GM23338 (cell line): ENCODE measurements around the gene SF3B2. TPM values are rescaled to one million over a fixed set of nuclear protein-coding genes. Genes with fewer than 3 reads are reported as not detected.

Experiments
- ATAC-seq: fragments of 200-7000 bp; cut with Tn5 transposase; 3 replicates; pipeline ENCODE4 v1.9.1; 2020
- DNase-seq: peaks from one replicate; pipeline ENCODE4 v3.0.0-alpha.2; 2015; ENCODE audit warnings: low spot score
- H2AFZ ChIP-seq: fragments of 200-600 bp; sonication (generic); 2 replicates; pipeline ENCODE4 v1.8.0; 2016; ENCODE audit warnings: antibody characterized with exemption, mild to moderate bottlenecking, moderate library complexity
- H3F3A ChIP-seq: fragments of 200-600 bp; sonication (generic); replicated peaks from 2 replicates; pipeline ENCODE4 v1.8.0; 2017; ENCODE audit warnings: antibody characterized with exemption, mixed run types, low read depth
- H3K27ac ChIP-seq: fragments of 200-600 bp; sonication (generic); 2 replicates; pipeline ENCODE4 v1.6.1; 2016; ENCODE audit warnings: low read depth
- H3K27me3 ChIP-seq: fragments of 200-600 bp; sonication (generic); 2 replicates; pipeline ENCODE4 v1.8.0; 2016; ENCODE audit warnings: mild to moderate bottlenecking, mixed run types, moderate library complexity; ENCODE audit not compliant: insufficient read depth
- H3K36me3 ChIP-seq: fragments of 200-600 bp; sonication (generic); 2 replicates; pipeline ENCODE4 v1.8.0; 2016; ENCODE audit warnings: mild to moderate bottlenecking; ENCODE audit not compliant: insufficient read depth
- H3K4me1 ChIP-seq: fragments of 200-600 bp; sonication (generic); 2 replicates; pipeline ENCODE4 v1.8.0; 2016; ENCODE audit warnings: mild to moderate bottlenecking, moderate library complexity; ENCODE audit not compliant: insufficient read depth
- H3K4me2 ChIP-seq: fragments of 200-600 bp; sonication (generic); 2 replicates; pipeline ENCODE4 v1.7.1; 2017; ENCODE audit warnings: mixed run types
- H3K4me3 ChIP-seq: fragments of 200-600 bp; sonication (generic); 2 replicates; pipeline ENCODE4 v1.6.1; 2016; ENCODE audit warnings: mixed run types
- H3K79me2 ChIP-seq: fragments of 200-600 bp; sonication (generic); replicated peaks from 2 replicates; pipeline ENCODE4 v1.8.0; 2017; ENCODE audit warnings: mild to moderate bottlenecking; ENCODE audit not compliant: insufficient read depth
- H3K9me2 ChIP-seq: fragments of 200-600 bp; sonication (generic); 2 replicates; pipeline ENCODE4 v1.8.0; 2017; ENCODE audit not compliant: insufficient read depth
- H4K20me1 ChIP-seq: fragments of 200-600 bp; sonication (generic); replicated peaks from 2 replicates; pipeline ENCODE4 v1.8.0; 2017; ENCODE audit warnings: mild to moderate bottlenecking; ENCODE audit not compliant: insufficient read depth
- H3K27ac Mint-ChIP-seq: 2 replicates; pipeline ENCODE4 v1.8.0; 2020; ENCODE audit warnings: inconsistent platforms, mild to moderate bottlenecking, moderate library complexity, mixed read lengths
- H3K27me3 Mint-ChIP-seq: 3 replicates; pipeline ENCODE4 v1.8.0; 2022; ENCODE audit warnings: low read depth, mild to moderate bottlenecking, moderate library complexity, mixed read lengths, inconsistent platforms; ENCODE audit not compliant: insufficient read depth, poor library complexity
- H3K36me3 Mint-ChIP-seq: 3 replicates; pipeline ENCODE4 v1.8.0; 2021; ENCODE audit warnings: low read depth, mild to moderate bottlenecking, inconsistent platforms, moderate library complexity, mixed read lengths
- H3K4me1 Mint-ChIP-seq: 3 replicates; pipeline ENCODE4 v1.8.0; 2020; ENCODE audit warnings: mild to moderate bottlenecking, inconsistent platforms, mixed read lengths
- H3K4me3 Mint-ChIP-seq: 3 replicates; pipeline ENCODE4 v1.8.0; 2021; ENCODE audit warnings: moderate library complexity, mild to moderate bottlenecking, inconsistent platforms, mixed read lengths
- H3K9me3 Mint-ChIP-seq: 3 replicates; pipeline ENCODE4 v1.8.0; 2020; ENCODE audit warnings: moderate library complexity, mild to moderate bottlenecking, inconsistent platforms, mixed read lengths
- CREB1 ChIP-seq: fragments of 250-450 bp; sonication (Bioruptor Pico); IDR thresholded peaks from 2 replicates; pipeline ENCODE4 v1.5.0; 2020; ENCODE audit warnings: low read depth, mild to moderate bottlenecking, moderate library complexity
- CTCF ChIP-seq, 2 experiments: fragments of 200-600 bp in 1 of 2; sonication (generic) in 1 of 2; conservative IDR thresholded peaks; 2 replicates each; pipeline versions ENCODE4 v1.5.1 to v1.6.1; 2016 to 2017; ENCODE audit warnings: antibody characterized with exemption in 2 of 2, low read depth in 2 of 2, mild to moderate bottlenecking in 2 of 2, moderate library complexity in 1 of 2
- EZH2 ChIP-seq: fragments of 200-600 bp; sonication (generic); IDR thresholded peaks from one replicate; pipeline ENCODE4 v1.8.0; 2017; ENCODE audit warnings: antibody characterized with exemption, mild to moderate bottlenecking, low read depth; ENCODE audit not compliant: unreplicated experiment
- EZH2phosphoT487 ChIP-seq: fragments of 200-600 bp; sonication (generic); IDR thresholded peaks from one replicate; pipeline ENCODE4 v1.8.1; 2018; ENCODE audit warnings: antibody characterized with exemption; ENCODE audit not compliant: unreplicated experiment
- JUNB ChIP-seq: IDR thresholded peaks from one replicate; pipeline ENCODE4 v1.6.1; 2016; ENCODE audit warnings: antibody characterized with exemption; ENCODE audit not compliant: unreplicated experiment
- NANOG ChIP-seq: IDR thresholded peaks from 2 replicates; pipeline ENCODE4 v1.6.1; 2016; ENCODE audit warnings: antibody characterized with exemption, borderline replicate concordance
- POLR2AphosphoS5 ChIP-seq: IDR thresholded peaks from 2 replicates; pipeline ENCODE4 v1.6.1; 2016; ENCODE audit warnings: antibody characterized with exemption, low read depth
- REST ChIP-seq: IDR thresholded peaks from one replicate; pipeline ENCODE4 v1.6.1; 2018; ENCODE audit warnings: antibody characterized with exemption; ENCODE audit not compliant: unreplicated experiment
- STAT1 ChIP-seq: IDR thresholded peaks from one replicate; pipeline ENCODE4 v1.6.1; 2016; ENCODE audit warnings: antibody characterized with exemption; ENCODE audit not compliant: unreplicated experiment
- ZNF114 ChIP-seq: fragments of 250-450 bp; sonication (Bioruptor Pico); IDR thresholded peaks from 2 replicates; pipeline ENCODE4 v1.5.0; 2020; ENCODE audit warnings: mild to moderate bottlenecking, moderate library complexity
- ZNF331 ChIP-seq: fragments of 250-450 bp; sonication (Bioruptor Pico); IDR thresholded peaks from 2 replicates; pipeline ENCODE4 v1.5.0; 2020; ENCODE audit warnings: low read depth, mild to moderate bottlenecking, moderate library complexity
- polyA plus RNA-seq: library from polyadenylated mRNA; unstranded; fragments of >200 nt; fragmentation: Nextera tagmentation; extraction: Ambion mirVana; gene quantifications from 2 replicates; pipeline ENCODE4 v1.2.1, GENCODE V29; 2016
- total RNA-seq: library from RNA; depleted of rRNA; stranded (reverse); fragments of >200 nt; shearing (Covaris generic); gene quantifications from 2 replicates; pipeline ENCODE4 v1.2.3, GENCODE V29; 2014
- TF ChIP-seq, protein P1 (sequence below): fragments of 250-450 bp; sonication (Bioruptor Pico); IDR thresholded peaks from 2 replicates; pipeline ENCODE4 v1.5.0; 2020; ENCODE audit warnings: mild to moderate bottlenecking, moderate library complexity
- TF ChIP-seq, protein P2 (sequence below): IDR thresholded peaks from 2 replicates; pipeline ENCODE4 v1.6.1; 2016; ENCODE audit warnings: antibody characterized with exemption

SF3B2 gene
- total and polyA plus RNA-seq, 2 experiments from 2014 or later = 173 to 180 TPM

DNA sequence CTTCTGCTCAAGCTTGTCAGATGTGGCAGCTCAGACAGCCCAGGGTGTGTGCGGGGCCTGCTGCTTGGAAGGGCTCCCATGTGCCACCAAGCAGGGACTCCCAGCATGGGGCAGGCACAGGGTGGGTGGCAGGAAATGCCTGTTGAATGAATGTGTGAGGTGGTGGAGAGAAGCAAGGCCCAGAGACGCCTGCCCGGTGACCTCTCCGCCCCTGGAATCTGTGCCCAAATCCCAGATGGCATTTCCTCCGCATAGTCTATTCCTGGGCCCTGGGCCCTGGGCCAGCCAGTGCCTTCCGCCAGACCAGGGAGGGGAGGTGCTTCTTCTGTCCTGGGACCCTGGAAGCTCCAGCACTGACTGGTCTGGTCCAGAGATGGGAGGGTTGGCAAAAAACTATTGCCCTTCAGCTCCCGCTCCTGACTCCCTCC is 36.7 kb upstream of the SF3B2 start:
- Mint-ChIP-seq H3K4me1 (no peaks in the 10 kb centered on the region), H3K9me3 (no peaks in the 10 kb centered on the region), H3K27ac (no peak overlapping the region), H3K4me3 (no peak overlapping the region), H3K27me3 (peaks cover 20% of the 10 kb centered on the region), H3K36me3 (no peaks in the 10 kb centered on the region)
- Histone ChIP-seq H2AFZ (no peak overlapping the region), H3F3A (0 out of 2 replicates have a peak, but pooled peaks cover 3% of the 10 kb centered on the region), H3K79me2 (no peaks in the 10 kb centered on the region), H4K20me1 (no peaks in the 10 kb centered on the region), H3K4me2 (no peak overlapping the region), H3K27me3 (peaks cover 23% of the 10 kb centered on the region), H3K36me3 (no peaks in the 10 kb centered on the region), H3K4me3 (no peak overlapping the region), H3K4me1 (no peaks in the 10 kb centered on the region), H3K27ac (no peak overlapping the region), H3K9me2 (no peaks in the 10 kb centered on the region)
- TF ChIP-seq, protein P1, sequence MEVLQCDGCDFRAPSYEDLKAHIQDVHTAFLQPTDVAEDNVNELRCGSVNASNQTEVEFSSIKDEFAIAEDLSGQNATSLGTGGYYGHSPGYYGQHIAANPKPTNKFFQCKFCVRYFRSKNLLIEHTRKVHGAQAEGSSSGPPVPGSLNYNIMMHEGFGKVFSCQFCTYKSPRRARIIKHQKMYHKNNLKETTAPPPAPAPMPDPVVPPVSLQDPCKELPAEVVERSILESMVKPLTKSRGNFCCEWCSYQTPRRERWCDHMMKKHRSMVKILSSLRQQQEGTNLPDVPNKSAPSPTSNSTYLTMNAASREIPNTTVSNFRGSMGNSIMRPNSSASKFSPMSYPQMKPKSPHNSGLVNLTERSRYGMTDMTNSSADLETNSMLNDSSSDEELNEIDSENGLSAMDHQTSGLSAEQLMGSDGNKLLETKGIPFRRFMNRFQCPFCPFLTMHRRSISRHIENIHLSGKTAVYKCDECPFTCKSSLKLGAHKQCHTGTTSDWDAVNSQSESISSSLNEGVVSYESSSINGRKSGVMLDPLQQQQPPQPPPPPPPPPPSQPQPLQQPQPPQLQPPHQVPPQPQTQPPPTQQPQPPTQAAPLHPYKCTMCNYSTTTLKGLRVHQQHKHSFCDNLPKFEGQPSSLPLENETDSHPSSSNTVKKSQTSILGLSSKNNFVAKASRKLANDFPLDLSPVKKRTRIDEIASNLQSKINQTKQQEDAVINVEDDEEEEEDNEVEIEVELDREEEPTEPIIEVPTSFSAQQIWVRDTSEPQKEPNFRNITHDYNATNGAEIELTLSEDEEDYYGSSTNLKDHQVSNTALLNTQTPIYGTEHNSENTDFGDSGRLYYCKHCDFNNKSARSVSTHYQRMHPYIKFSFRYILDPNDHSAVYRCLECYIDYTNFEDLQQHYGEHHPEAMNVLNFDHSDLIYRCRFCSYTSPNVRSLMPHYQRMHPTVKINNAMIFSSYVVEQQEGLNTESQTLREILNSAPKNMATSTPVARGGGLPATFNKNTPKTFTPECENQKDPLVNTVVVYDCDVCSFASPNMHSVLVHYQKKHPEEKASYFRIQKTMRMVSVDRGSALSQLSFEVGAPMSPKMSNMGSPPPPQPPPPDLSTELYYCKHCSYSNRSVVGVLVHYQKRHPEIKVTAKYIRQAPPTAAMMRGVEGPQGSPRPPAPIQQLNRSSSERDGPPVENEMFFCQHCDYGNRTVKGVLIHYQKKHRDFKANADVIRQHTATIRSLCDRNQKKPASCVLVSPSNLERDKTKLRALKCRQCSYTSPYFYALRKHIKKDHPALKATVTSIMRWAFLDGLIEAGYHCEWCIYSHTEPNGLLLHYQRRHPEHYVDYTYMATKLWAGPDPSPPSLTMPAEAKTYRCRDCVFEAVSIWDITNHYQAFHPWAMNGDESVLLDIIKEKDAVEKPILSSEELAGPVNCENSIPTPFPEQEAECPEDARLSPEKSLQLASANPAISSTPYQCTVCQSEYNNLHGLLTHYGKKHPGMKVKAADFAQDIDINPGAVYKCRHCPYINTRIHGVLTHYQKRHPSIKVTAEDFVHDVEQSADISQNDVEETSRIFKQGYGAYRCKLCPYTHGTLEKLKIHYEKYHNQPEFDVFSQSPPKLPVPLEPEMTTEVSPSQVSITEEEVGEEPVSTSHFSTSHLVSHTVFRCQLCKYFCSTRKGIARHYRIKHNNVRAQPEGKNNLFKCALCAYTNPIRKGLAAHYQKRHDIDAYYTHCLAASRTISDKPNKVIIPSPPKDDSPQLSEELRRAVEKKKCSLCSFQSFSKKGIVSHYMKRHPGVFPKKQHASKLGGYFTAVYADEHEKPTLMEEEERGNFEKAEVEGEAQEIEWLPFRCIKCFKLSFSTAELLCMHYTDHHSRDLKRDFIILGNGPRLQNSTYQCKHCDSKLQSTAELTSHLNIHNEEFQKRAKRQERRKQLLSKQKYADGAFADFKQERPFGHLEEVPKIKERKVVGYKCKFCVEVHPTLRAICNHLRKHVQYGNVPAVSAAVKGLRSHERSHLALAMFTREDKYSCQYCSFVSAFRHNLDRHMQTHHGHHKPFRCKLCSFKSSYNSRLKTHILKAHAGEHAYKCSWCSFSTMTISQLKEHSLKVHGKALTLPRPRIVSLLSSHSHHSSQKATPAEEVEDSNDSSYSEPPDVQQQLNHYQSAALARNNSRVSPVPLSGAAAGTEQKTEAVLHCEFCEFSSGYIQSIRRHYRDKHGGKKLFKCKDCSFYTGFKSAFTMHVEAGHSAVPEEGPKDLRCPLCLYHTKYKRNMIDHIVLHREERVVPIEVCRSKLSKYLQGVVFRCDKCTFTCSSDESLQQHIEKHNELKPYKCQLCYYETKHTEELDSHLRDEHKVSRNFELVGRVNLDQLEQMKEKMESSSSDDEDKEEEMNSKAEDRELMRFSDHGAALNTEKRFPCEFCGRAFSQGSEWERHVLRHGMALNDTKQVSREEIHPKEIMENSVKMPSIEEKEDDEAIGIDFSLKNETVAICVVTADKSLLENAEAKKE (CRISPR knock-in tag) = no peak
- TF ChIP-seq POLR2AphosphoS5 (no peak), ZNF331 (CRISPR knock-in tag) (no peak), ZNF114 (CRISPR knock-in tag) (no peak), EZH2 (no peak), CTCF (conservative IDR thresholded peaks at IDR 0.05; ENCODE audit: low read depth in 2 of 2) (no peak), EZH2phosphoT487 (no peak), STAT1 (no peak), CREB1 (no peak), REST (no peak), JUNB (no peak), NANOG (no peak)
- TF ChIP-seq, protein P2, sequence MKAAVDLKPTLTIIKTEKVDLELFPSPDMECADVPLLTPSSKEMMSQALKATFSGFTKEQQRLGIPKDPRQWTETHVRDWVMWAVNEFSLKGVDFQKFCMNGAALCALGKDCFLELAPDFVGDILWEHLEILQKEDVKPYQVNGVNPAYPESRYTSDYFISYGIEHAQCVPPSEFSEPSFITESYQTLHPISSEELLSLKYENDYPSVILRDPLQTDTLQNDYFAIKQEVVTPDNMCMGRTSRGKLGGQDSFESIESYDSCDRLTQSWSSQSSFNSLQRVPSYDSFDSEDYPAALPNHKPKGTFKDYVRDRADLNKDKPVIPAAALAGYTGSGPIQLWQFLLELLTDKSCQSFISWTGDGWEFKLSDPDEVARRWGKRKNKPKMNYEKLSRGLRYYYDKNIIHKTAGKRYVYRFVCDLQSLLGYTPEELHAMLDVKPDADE = no peak
- DNase-seq (no peak), ATAC-seq (no peak)
